Measurements from ENCODE around the gene FAM216B. TPM values are rescaled to one million over a fixed set of nuclear protein-coding genes. Genes with fewer than 3 reads are reported as not detected.

The FAM216B gene
- total and polyA plus RNA-seq, 2 of the 13 experiments (the other 11 are each of a cell fraction or from before 2014, with no cell fraction given) = not detected

DNA sequence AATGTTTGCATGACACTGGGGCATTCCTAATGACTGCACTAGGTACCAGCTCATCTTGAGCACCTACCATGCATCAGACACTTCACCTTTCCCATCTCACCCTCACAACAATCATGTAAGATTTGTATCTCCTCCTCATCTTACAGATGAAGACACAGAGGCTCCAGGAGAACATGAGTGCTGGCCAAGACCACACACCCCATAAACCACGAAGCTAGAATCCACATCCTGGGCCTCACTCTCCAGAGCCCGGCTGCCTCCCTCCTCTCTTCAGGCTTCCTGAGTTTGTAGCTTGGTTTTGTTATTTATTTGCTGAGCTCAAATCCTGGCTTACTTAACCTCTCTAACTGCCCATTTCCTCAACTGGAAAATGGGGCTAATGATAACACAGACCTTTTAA lies 25.9 kb downstream of the FAM216B start:
- no peak for ATAC-seq
- Histone ChIP-seq H3K4me1 (ENCODE audit: insufficient read depth, low read length) (no peaks in the 10 kb centered on the region), H3K79me2 (ENCODE audit: insufficient read depth, low read length) (no peaks in the 10 kb centered on the region), H2AFZ (ENCODE audit: low read length) (no peak overlapping the region), H3K27ac (ENCODE audit: extremely low read length, insufficient read depth, low read length) (no peak overlapping the region), H3K36me3 (replicated peaks in 1 of 2; ENCODE audit: control insufficient read depth in 1 of 2, insufficient read depth in 2 of 2, low read length in 2 of 2) (no peaks in the 10 kb centered on the region), H3K4me2 (ENCODE audit: low read depth, low read length) (no peak overlapping the region), H3K27me3 (ENCODE audit: control insufficient read depth in 1 of 2, insufficient read depth in 2 of 2, low read length in 2 of 2) (no peaks in the 10 kb centered on the region), H3K9me3 (ENCODE audit: low read length) (peaks cover 9% of the 10 kb centered on the region; the same call in 1 of the 2 replicates), H4K20me1 (ENCODE audit: insufficient read depth, low read length) (no peaks in the 10 kb centered on the region), H3K9ac (ENCODE audit: insufficient read depth, low read depth, low read length) (no peak overlapping the region), H3K4me3 (replicated peaks in 1 of 3; ENCODE audit: insufficient read depth in 1 of 3, low read depth in 2 of 3, low read length in 3 of 3) (no peak overlapping the region)
- WGBS (ENCODE audit: low lambda C conversion rate) = 0% methylated on average over 2 of the region's 2 CpGs
- DNase-seq (ENCODE audit: low spot score) = no peak
- FAIRE-seq = no peak
- intact Hi-C loops (cut with micrococcal nuclease; ENCODE audit: unreplicated experiment) (no loop called here), in situ Hi-C loops (cut with HindIII; ENCODE audit: extremely low pct_ligation_motif_present, low pct_unique_long_range_greater_than_20kb) (no loop called here)
- ChIA-PET CTCF (ENCODE audit: low intra/inter-chr PET ratio, low total read pairs) (no interaction called here), POLR2A (no interaction called here)
- no TSS peak for BruUV-seq (replicated peaks)
- TF ChIP-seq ZNF17 (CRISPR knock-in tag; IDR thresholded peaks at IDR 0.05) = no peak
- TF ChIP-seq ZNF704 (CRISPR knock-in tag; IDR thresholded peaks at IDR 0.05; ENCODE audit: borderline replicate concordance) = no peak
- TF ChIP-seq AFF4 (CRISPR knock-in tag; IDR thresholded peaks at IDR 0.05) = no peak
- no peak for TF ChIP-seq ZNF496 (CRISPR knock-in tag; IDR thresholded peaks at IDR 0.05; ENCODE audit: insufficient replicate concordance)
- TF ChIP-seq AGO1 (IDR thresholded peaks at IDR 0.05; ENCODE audit: low read depth, low read length, poor library complexity, severe bottlenecking) = no peak
- TF ChIP-seq ZNF839 (CRISPR knock-in tag; IDR thresholded peaks at IDR 0.05; ENCODE audit: borderline replicate concordance) = no peak
- TF ChIP-seq WIZ (CRISPR knock-in tag; IDR thresholded peaks at IDR 0.05) = no peak
- TF ChIP-seq FOXA1 (IDR thresholded peaks at IDR 0.05) = no peak
- no peak for TF ChIP-seq FOXA1 (CRISPR knock-in tag; IDR thresholded peaks at IDR 0.05)
- no peak for TF ChIP-seq ZNF747 (CRISPR knock-in tag; IDR thresholded peaks at IDR 0.05; ENCODE audit: borderline replicate concordance)
- TF ChIP-seq ZNF768 (CRISPR knock-in tag; IDR thresholded peaks at IDR 0.05) = no peak
- no peak for TF ChIP-seq ETV6 (CRISPR knock-in tag; conservative IDR thresholded peaks at IDR 0.05)
- TF ChIP-seq HMGA1 (CRISPR knock-in tag; conservative IDR thresholded peaks at IDR 0.05) = no peak
- TF ChIP-seq, protein P1, sequence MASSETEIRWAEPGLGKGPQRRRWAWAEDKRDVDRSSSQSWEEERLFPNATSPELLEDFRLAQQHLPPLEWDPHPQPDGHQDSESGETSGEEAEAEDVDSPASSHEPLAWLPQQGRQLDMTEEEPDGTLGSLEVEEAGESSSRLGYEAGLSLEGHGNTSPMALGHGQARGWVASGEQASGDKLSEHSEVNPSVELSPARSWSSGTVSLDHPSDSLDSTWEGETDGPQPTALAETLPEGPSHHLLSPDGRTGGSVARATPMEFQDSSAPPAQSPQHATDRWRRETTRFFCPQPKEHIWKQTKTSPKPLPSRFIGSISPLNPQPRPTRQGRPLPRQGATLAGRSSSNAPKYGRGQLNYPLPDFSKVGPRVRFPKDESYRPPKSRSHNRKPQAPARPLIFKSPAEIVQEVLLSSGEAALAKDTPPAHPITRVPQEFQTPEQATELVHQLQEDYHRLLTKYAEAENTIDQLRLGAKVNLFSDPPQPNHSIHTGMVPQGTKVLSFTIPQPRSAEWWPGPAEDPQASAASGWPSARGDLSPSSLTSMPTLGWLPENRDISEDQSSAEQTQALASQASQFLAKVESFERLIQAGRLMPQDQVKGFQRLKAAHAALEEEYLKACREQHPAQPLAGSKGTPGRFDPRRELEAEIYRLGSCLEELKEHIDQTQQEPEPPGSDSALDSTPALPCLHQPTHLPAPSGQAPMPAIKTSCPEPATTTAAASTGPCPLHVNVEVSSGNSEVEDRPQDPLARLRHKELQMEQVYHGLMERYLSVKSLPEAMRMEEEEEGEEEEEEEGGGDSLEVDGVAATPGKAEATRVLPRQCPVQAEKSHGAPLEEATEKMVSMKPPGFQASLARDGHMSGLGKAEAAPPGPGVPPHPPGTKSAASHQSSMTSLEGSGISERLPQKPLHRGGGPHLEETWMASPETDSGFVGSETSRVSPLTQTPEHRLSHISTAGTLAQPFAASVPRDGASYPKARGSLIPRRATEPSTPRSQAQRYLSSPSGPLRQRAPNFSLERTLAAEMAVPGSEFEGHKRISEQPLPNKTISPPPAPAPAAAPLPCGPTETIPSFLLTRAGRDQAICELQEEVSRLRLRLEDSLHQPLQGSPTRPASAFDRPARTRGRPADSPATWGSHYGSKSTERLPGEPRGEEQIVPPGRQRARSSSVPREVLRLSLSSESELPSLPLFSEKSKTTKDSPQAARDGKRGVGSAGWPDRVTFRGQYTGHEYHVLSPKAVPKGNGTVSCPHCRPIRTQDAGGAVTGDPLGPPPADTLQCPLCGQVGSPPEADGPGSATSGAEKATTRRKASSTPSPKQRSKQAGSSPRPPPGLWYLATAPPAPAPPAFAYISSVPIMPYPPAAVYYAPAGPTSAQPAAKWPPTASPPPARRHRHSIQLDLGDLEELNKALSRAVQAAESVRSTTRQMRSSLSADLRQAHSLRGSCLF (CRISPR knock-in tag; IDR thresholded peaks at IDR 0.05; ENCODE audit: borderline replicate concordance) = no peak
- no peak for TF ChIP-seq ZFYVE20 (CRISPR knock-in tag; IDR thresholded peaks at IDR 0.05; ENCODE audit: borderline replicate concordance, low read depth)
- no peak for TF ChIP-seq KDM3A (CRISPR knock-in tag; IDR thresholded peaks at IDR 0.05; ENCODE audit: low read depth)
- TF ChIP-seq PHF20 (CRISPR knock-in tag; IDR thresholded peaks at IDR 0.05) = no peak

Measured in HepG2 (cell line).